GM19025 (cell line): ENCODE measurements around the gene PARP11.

Experiments used
- ATAC-seq: cut with Tn5 transposase; IDR thresholded peaks from one replicate; pipeline ENCODE4 v1.9.1; 2021; ENCODE audit warnings: mild to moderate bottlenecking, low read depth, moderate library complexity; ENCODE audit not compliant: unreplicated experiment

Gene PARP11

GRCh38 chr12:3872800-3873636 lies at the start of gene PARP11:
TSS of gene PARP11 (minus strand) at chr12:3873399. CDS start at chr12:3873229, 170 bp downstream.
- ATAC-seq, result peak; percentile 96

- no peak for ATAC-seq
These were observed 48.8 kb upstream of the PARP11 start for GRCh38 chr12:3922033-3922432.

- ATAC-seq, result no peak
These were observed 48.3 kb upstream of the PARP11 start for GRCh38 chr12:3921526-3921925.

- no peak for ATAC-seq
These were observed 47.9 kb upstream of the PARP11 start for GRCh38 chr12:3921151-3921471.

- ATAC-seq, result no peak
These were observed 47.4 kb upstream of the PARP11 start for GRCh38 chr12:3920351-3921150.

GRCh38 chr12:3913278-3913677 lies 40.1 kb upstream of the PARP11 start:
- no peak for ATAC-seq

GRCh38 chr12:3912863-3913262 lies 39.7 kb upstream of the PARP11 start:
- no peak for ATAC-seq

- no peak for ATAC-seq
These were observed 38.2 kb upstream of the PARP11 start for GRCh38 chr12:3911409-3911808.

GRCh38 chr12:3905664-3906063 lies 32.5 kb upstream of the PARP11 start:
- no peak for ATAC-seq

- no peak for ATAC-seq
These were observed 31.8 kb upstream of the PARP11 start for GRCh38 chr12:3904999-3905398.

GRCh38 chr12:3902921-3903320 lies 29.7 kb upstream of the PARP11 start:
- no peak for ATAC-seq

GRCh38 chr12:3901116-3901515 lies 27.9 kb upstream of the PARP11 start:
- no peak for ATAC-seq

- no peak for ATAC-seq
These were observed 25.6 kb upstream of the PARP11 start for GRCh38 chr12:3898756-3899155.

GRCh38 chr12:3897371-3897971 lies 24.3 kb upstream of the PARP11 start:
- no peak for ATAC-seq

GRCh38 chr12:3896801-3897351 lies 23.7 kb upstream of the PARP11 start:
- ATAC-seq, result no peak

GRCh38 chr12:3896356-3896755 lies 23.2 kb upstream of the PARP11 start:
- ATAC-seq, result no peak

- no peak for ATAC-seq
These were observed 19.4 kb upstream of the PARP11 start for GRCh38 chr12:3892631-3893030.

GRCh38 chr12:3891201-3891600 lies 18.0 kb upstream of the PARP11 start:
- no peak for ATAC-seq

GRCh38 chr12:3888659-3889058 lies 15.5 kb upstream of the PARP11 start:
- no peak for ATAC-seq

- no peak for ATAC-seq
These were observed 12.3 kb upstream of the PARP11 start for GRCh38 chr12:3885277-3886094.
